HG03103 (cell line): ENCODE data around the gene AGXT2.
"Not testable (repeated sequence)": the region's sequence is repeated elsewhere in the genome, so short reads cannot be mapped to it uniquely, and the experiment has no call there.

ENCODE experiments used
- ATAC-seq: cut with Tn5 transposase; IDR thresholded peaks from one replicate; pipeline ENCODE4 v1.9.1; 2021; ENCODE audit warnings: low read depth; ENCODE audit not compliant: unreplicated experiment

AGXT2 gene

GRCh38 chr5:35056686-35057085 is 8.9 kb upstream of the AGXT2 start:
- no peak for ATAC-seq

DNA sequence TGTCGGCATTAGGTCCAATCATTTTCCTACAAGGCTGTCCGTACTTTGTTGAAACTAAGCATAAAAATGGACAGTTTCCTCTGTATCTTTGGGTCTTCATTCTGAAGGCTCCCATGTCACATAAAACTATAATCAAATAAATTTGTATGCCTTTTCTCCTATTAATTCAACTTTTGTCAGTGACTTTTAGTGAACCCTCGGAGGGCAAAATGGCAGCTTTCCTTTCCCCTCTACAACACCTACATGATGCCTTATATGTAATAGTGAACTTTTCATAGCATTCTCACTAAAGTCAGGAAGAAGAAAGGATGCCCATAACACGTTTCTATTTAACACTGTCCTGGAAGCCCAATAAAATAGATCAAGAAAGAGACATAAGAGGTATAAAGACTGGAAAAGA is 5.1 kb upstream of the AGXT2 start:
- ATAC-seq: no peak

DNA sequence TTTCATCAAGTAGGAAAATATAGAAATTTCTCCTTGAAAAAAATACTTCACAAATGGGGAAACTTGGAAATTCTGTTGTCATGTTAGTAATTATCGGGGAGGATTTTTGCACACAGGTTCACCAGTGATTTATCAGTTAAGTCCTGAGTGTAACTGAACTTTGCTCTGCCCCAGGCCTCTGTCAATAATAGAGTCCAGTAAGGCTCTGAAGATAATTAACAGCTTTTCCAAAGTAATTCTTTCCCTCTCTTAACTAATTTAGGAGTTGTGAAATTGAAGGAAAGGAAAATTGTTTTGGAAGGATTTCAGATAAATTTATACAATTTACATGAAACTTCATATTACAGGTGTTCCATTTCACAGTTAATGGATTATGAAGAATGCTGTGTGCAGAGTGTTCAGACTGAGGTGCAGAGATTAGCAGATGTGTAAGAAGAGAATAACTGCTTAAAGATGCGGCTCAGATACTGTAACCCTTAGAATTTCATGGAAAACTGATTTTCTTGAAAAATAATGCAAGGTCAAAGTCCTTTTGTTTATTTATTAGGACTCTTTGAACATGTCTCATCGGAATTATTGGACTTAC is 2.9 kb upstream of the AGXT2 start:
- no peak for ATAC-seq

DNA sequence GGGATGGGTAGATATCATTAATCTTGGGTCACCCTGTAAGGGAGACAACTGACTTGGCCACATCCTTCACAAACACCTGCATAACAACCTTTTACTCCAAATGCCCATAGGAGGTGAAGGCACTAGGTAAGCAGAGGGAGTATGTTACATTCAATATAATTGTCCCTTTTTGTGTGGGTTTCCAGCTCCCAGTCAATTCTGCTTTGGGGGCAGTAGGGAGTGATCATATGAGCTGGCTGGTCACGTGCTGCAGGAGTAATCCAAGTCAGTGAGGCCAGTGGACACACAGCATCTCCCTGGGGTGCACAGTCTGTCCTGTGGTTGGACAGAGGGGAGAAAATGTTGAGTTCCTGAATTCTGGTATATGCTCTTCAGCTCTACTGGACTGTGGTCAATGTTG is 1.2 kb upstream of the AGXT2 start:
- ATAC-seq: no peak

GRCh38 chr5:35046774-35047173 is 975 bp downstream of the AGXT2 start:
- ATAC-seq: no peak

DNA sequence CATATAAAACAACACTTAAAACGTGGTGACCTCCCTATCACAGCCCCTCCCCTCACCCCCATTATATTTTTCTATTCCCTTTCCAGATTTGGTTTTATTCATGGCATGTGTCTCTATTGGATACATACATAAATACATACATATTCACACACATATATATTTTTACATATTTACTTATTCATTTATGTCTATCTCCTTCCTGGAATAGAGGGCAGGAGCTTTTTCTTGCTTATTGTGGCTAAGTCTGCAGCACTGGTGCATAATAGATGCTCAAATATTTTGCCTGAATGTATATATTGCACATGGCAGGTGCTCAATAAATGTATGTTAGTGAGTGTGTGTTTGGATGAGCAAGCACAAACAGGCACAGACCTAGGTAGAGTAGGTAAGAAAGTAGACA is 2.5 kb downstream of the AGXT2 start:
- no peak for ATAC-seq

DNA sequence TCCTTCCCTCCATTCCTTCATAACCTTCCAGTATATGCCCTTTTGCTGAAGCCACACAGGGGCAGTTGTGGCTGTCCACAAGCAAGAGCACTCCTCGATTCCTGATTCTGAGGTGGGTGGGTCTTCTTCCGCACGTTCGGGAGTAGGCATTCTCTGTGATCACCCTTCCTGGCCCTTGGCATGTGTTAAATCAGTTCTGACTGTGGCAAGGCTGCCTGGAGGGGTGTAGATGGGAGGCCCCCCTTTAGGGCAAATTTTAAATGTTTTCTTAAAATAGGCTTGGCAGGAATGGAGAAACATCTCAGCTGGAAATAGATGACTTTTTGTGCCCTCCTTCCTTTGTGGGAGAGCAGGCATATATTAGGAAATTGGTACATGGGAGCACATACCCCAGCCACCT is 3.1 kb downstream of the AGXT2 start:
- ATAC-seq: no peak

DNA sequence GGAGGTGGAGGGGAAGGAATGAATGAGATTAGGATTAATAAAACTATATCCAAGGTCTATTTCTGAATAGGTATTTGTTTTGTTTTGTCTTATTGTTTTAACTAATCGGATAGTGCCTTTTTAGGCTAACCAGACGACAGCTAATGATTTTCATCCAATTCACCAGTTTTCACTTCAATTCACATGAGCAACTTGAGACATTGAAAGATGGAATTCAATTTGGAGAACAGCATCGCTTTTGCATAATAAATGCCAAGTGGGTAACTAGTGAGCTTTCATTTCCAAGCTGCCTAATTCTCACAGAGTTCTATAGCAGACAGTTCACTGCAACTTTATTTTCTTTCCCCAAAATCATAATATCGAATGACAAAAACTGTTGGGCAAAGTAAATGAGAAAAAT is 5.0 kb downstream of the AGXT2 start:
- ATAC-seq: no peak

DNA sequence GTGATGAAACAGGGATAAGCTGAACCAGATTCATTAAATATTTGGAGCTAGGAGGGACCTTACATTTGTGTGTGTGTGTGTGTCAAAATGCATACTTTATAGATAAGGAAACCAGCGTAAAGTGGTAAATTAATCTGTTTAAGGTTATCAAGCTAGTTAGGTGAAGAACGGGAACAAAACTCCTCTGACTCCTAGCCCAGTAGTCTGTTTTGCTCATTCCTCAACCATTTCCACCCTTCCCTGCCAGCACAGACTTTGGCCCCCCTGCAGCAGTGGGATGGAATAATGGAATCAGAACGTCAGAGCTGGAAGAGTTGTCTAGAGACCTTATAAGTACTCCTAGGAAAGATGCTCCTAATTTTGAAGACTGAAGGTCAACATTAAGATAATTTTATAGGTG is 6.5 kb downstream of the AGXT2 start:
- no peak for ATAC-seq

GRCh38 chr5:35038891-35039290 is 8.9 kb downstream of the AGXT2 start:
- ATAC-seq: no peak

DNA sequence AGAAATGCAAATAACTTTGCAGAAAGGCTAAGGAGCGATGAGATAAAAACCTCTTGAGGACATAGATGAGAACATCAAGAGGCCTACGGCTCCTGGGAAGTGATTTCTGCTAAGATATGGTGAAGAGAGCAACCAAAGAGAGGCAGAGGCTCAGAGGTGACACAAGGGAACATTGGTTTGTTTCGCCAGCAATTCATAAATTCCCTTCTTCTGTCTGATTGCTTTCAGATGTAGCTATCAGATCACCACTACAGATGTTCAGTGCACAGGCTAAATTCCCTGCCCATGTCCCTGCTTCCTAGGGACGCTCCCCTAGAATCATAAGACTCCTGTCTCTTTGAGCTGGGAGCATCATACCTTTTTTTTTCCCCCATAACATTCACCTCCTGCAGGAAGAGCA is 11.2 kb downstream of the AGXT2 start:
- no peak for ATAC-seq

- not testable (repeated sequence) for ATAC-seq
Measured at GRCh38 chr5:35035929-35036328, 11.8 kb downstream of the AGXT2 start.

- ATAC-seq: no peak
Measured at GRCh38 chr5:35035271-35035670, 12.5 kb downstream of the AGXT2 start.

- ATAC-seq: no peak
Measured at GRCh38 chr5:35032356-35032755, 15.4 kb downstream of the AGXT2 start.

GRCh38 chr5:35031276-35031675 is 16.5 kb downstream of the AGXT2 start:
- ATAC-seq: no peak

GRCh38 chr5:35030426-35031100 is 17.2 kb downstream of the AGXT2 start:
- no peak for ATAC-seq

DNA sequence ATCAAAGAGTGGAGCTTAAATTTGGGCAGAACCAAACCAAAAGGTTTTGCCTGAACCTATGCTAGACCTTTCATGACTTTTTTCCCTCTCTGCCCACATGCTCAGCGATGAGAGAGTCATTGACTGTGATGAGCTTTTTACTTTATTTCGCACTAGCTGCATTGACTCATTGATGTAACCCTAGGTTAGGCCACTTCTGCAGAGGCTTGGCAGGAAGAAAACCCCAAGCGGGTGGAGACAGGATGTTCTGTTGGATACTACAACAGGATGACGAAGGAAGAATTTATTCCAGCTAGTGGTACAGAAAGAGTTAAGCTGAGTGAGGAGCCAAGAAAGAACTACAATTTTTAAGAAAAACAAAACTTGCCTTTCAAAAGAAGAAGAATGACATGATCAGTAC is 18.4 kb downstream of the AGXT2 start:
- no peak for ATAC-seq

DNA sequence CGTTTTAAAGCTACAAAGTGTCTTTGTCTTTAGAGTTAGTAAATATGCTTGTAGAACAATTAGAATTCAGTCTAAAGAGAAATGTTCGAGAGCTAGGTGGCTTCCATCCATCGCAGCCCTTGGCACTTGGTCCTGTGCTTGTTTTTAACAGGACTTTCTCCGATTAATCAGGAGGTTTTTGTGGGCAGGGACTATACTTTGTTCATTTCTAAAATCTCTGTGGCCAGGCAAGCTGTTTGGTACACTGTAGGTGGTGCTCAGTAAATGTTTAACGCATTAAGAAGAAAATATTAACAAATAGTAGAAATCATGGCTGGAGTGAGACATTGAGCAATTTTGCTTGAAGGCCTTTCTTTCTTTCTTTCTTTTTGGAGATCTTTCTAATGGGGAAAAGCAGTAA is 20.8 kb downstream of the AGXT2 start:
- no peak for ATAC-seq

- no peak for ATAC-seq
Measured at GRCh38 chr5:35026280-35026840, 21.4 kb downstream of the AGXT2 start.

- no peak for ATAC-seq
Measured at GRCh38 chr5:35024911-35025510, 22.7 kb downstream of the AGXT2 start.

DNA sequence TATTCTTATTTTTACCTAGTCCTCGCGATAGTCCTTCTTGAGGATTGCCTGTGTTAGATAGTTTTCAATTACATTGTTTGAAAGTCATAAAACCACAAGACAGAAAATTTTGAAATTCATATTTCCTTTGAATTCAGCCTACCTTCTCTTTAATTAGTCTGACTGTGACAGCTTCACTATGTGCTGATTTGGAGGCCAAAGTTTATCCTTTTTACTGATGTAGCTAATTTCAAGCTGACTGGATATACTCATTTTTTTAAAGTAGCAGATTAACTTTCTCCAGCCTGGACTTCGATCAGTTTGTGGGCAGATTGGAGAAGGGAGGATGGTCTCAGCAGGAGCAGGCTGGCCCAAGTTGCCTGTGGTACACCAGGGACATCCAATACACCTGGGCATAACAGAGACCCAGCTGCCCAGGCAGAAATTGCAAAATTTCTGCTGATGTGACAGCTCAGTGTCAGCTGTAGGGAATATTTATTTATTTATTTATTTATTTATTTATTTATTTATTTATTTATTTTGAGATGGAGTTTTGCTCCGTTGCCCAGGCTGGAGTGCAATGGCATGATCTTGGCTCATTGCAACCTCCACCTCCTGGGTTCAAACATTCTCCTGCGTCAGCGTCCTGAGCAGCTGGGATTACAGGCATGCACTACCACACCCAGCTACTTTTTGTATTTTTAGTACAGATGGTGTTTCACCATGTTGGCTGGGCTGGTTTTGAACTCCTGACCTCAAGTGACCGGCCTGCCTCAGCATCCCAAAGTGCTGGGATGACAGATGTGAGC is 24.2 kb downstream of the AGXT2 start:
- ATAC-seq: no peak
